Stomach (tissue), 4 donors: ENCODE results near the gene SIRPA.

Source experiments
- CTCF ChIP-seq, 7 experiments: fragments of 450-650 bp in 4 of 7; fragments of 200-600 bp in 3 of 7; sonication (generic) in 3 of 7; IDR thresholded peaks; one replicate each; pipeline ENCODE4 v1.5.1; 2016 to 2019; ENCODE audit warnings: antibody characterized with exemption in 7 of 7, control low read depth in 2 of 7, mild to moderate bottlenecking in 1 of 7
- EP300 ChIP-seq: sonication (generic); formaldehyde crosslinking; IDR thresholded peaks from one replicate; pipeline ENCODE4 v1.6.1; 2017; ENCODE audit warnings: antibody characterized with exemption
- POLR2A ChIP-seq, 4 donors: fragments of 450-650 bp; IDR thresholded peaks; one replicate each; pipeline ENCODE4 v1.6.1; 2016; ENCODE audit warnings: antibody characterized with exemption in 4 of 4, control low read depth in 2 of 4, mild to moderate bottlenecking in 1 of 4, moderate library complexity in 1 of 4
- POLR2AphosphoS5 ChIP-seq, 3 donors: sonication (generic); formaldehyde crosslinking; IDR thresholded peaks; one replicate each; pipeline ENCODE4 v1.6.1; 2016; ENCODE audit warnings: antibody characterized with exemption in 3 of 3

- no peak for TF ChIP-seq CTCF (IDR thresholded peaks at IDR 0.05)
- no peak for TF ChIP-seq POLR2AphosphoS5 (IDR thresholded peaks at IDR 0.05)
- no peak for TF ChIP-seq POLR2A (IDR thresholded peaks at IDR 0.05)
- TF ChIP-seq EP300: no peak
These were observed 16.8 kb downstream of the SIRPA start for GRCh38 chr20:1912053-1912452.
